Naive thymus-derived CD4-positive, alpha-beta T cell (primary cell): ENCODE measurements around the gene SMYD3. TPM values are rescaled to one million over a fixed set of nuclear protein-coding genes. Genes with fewer than 3 reads are reported as not detected.

Experiments
- ATAC-seq: fragments of 150-1000 bp; cut with Tn5 transposase; 2 replicates; pipeline ENCODE4 v1.10.0; 2021; ENCODE audit warnings: mild to moderate bottlenecking, moderate library complexity
- CTCF ChIA-PET: fragments of 350-600 bp; sonication (Branson Sonifier 250); formaldehyde crosslinking; loops from one replicate; lab custom pipeline; 2021; ENCODE audit warnings: antibody characterized with exemption; lab: Charles Lee
- POLR2A ChIA-PET: fragments of 350-600 bp; sonication (Branson Sonifier 250); formaldehyde crosslinking; loops from one replicate; lab custom pipeline; 2021; ENCODE audit warnings: antibody characterized with exemption, inconsistent platforms; lab: Charles Lee
- DNase-seq, 9 donors: peaks; one replicate each; pipeline versions ENCODE4 v3.0.0 to v3.0.0-alpha.2; 2020 to 2022; ENCODE audit warnings: mixed read lengths in 1 of 9
- H3K27ac ChIP-seq: one replicate; pipeline ENCODE4 v1.7.0; 2013; ENCODE audit warnings: mild to moderate bottlenecking, low read depth, low read length, moderate library complexity
- H3K27me3 ChIP-seq, 2 donors: one replicate each; pipeline ENCODE4 v1.7.0; 2013; ENCODE audit warnings: low read length in 2 of 2, mild to moderate bottlenecking in 2 of 2, moderate library complexity in 2 of 2; ENCODE audit not compliant: control insufficient read depth in 2 of 2, insufficient read depth in 2 of 2
- H3K36me3 ChIP-seq, 3 experiments: 1 replicate in 2 of 3; 2 replicates in 1 of 3; pipeline ENCODE4 v1.7.0; 2013; ENCODE audit warnings: low read length in 3 of 3, mild to moderate bottlenecking in 3 of 3, moderate library complexity in 1 of 3; ENCODE audit not compliant: insufficient read depth in 3 of 3, control insufficient read depth in 2 of 3
- H3K4me1 ChIP-seq, 2 donors: one replicate each; pipeline ENCODE4 v1.7.0; 2013; ENCODE audit warnings: low read length in 2 of 2, mild to moderate bottlenecking in 2 of 2, moderate library complexity in 1 of 2; ENCODE audit not compliant: control insufficient read depth in 2 of 2, insufficient read depth in 2 of 2
- H3K4me3 ChIP-seq: 2 replicates; pipeline ENCODE4 v1.7.0; 2013; ENCODE audit warnings: mild to moderate bottlenecking, low read length
- H3K9me3 ChIP-seq, 3 experiments: 1 replicate in 2 of 3; 2 replicates in 1 of 3; pipeline ENCODE4 v1.7.0; 2013; ENCODE audit warnings: low read length in 3 of 3; ENCODE audit not compliant: control insufficient read depth in 2 of 3
- H3K27ac Mint-ChIP-seq, 9 donors: one replicate each; pipeline ENCODE4 v1.8.0; 2020 to 2022; ENCODE audit warnings: mixed read lengths in 9 of 9, mild to moderate bottlenecking in 8 of 9, moderate library complexity in 5 of 9, inconsistent platforms in 2 of 9
- H3K27me3 Mint-ChIP-seq, 5 donors: one replicate each; pipeline ENCODE4 v1.8.0; 2021 to 2022; ENCODE audit warnings: mixed read lengths in 5 of 5, mild to moderate bottlenecking in 1 of 5
- H3K36me3 Mint-ChIP-seq, 5 donors: one replicate each; pipeline ENCODE4 v1.8.0; 2020 to 2022; ENCODE audit warnings: mixed read lengths in 5 of 5, mild to moderate bottlenecking in 3 of 5, inconsistent platforms in 1 of 5
- H3K4me1 Mint-ChIP-seq, 7 donors: one replicate each; pipeline ENCODE4 v1.8.0; 2020 to 2022; ENCODE audit warnings: mixed read lengths in 7 of 7, mild to moderate bottlenecking in 3 of 7, inconsistent platforms in 1 of 7
- H3K4me3 Mint-ChIP-seq, 10 donors: one replicate each; pipeline ENCODE4 v1.8.0; 2020 to 2022; ENCODE audit warnings: mild to moderate bottlenecking in 10 of 10, mixed read lengths in 10 of 10, moderate library complexity in 6 of 10, inconsistent platforms in 2 of 10
- H3K9me3 Mint-ChIP-seq, 11 donors: one replicate each; pipeline ENCODE4 v1.8.0; 2020 to 2022; ENCODE audit warnings: mixed read lengths in 11 of 11, mild to moderate bottlenecking in 4 of 11, inconsistent platforms in 1 of 11, moderate library complexity in 1 of 11
- intact Hi-C, 2 donors: fragments of 100-400 bp; cut with micrococcal nuclease; formaldehyde crosslinking; loops; one replicate each; pipeline ENCODE4 v1.15.1; 2023
- polyA plus RNA-seq, 2 donors: library from polyadenylated mRNA; unstranded; fragments of 300-500 nt; fragmentation: Illumina TruSeq; gene quantifications; one replicate each; pipeline ENCODE4 v1.2.3, GENCODE V29; 2021
- total RNA-seq, 6 experiments: library from RNA in 5 of 6; stranded (reverse) in 5 of 6; gene quantifications; 1 replicate in 5 of 6; 2 replicates in 1 of 6; pipeline ENCODE4 v1.2.3 and lab custom pipeline; 2021 to 2026

Gene SMYD3
- total and polyA plus RNA-seq, 7 experiments from 2014 or later: 19.5 to 28.6 (median 24.4) TPM

GRCh38 chr1:246158131-246158530 is 348.9 kb downstream of the SMYD3 start:
- H3K4me1 ChIP-seq: no peaks in the 10 kb centered on the region
- DNase-seq (no peak), ATAC-seq (no peak)
- Mint-ChIP-seq H3K36me3 (peaks cover 0 to 25% (median 0%) of the 10 kb centered on the region in 5 donors), H3K27ac (no peak overlapping the region), H3K4me3 (no peak overlapping the region), H3K27me3 (no peaks in the 10 kb centered on the region), H3K4me1 (peaks cover 0 to 8% (median 0%) of the 10 kb centered on the region in 7 donors), H3K9me3 (no peaks in the 10 kb centered on the region)
- no peak overlapping the region for H3K4me3 ChIP-seq
- intact Hi-C loops: no loop called here
- no peaks in the 10 kb centered on the region for H3K9me3 ChIP-seq
- H3K27ac ChIP-seq: no peak overlapping the region
- ChIA-PET CTCF (no interaction called here), POLR2A (no interaction called here)
- no peaks in the 10 kb centered on the region for H3K36me3 ChIP-seq
- no peaks in the 10 kb centered on the region for H3K27me3 ChIP-seq

DNA sequence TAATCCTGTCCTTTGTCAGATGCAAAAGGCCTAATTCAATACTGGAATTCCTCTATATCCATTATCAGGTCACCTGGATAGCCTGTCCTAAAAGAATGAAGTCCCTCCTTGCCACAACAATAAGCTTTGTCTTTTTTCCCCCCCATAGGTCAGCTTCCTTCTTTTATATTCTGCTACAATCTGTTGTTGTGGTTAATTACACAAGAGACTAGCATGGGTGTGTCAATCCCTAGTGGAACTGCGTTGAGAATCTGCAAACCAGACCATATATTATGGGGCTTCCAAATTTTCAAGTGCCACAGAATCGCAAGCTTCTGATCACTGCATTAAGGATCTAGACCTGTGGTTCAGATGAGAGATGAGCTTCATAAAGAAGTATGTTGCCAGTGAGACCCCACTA is 349.6 kb downstream of the SMYD3 start:
- intact Hi-C loops: no loop called here
- no peak for DNase-seq
- Histone ChIP-seq H3K4me1 (no peaks in the 10 kb centered on the region), H3K27ac (no peak overlapping the region), H3K36me3 (no peaks in the 10 kb centered on the region), H3K9me3 (no peaks in the 10 kb centered on the region), H3K27me3 (no peaks in the 10 kb centered on the region), H3K4me3 (no peak overlapping the region)
- CTCF ChIA-PET: no interaction called here
- peak; percentile 52 for ATAC-seq
- H3K4me3 Mint-ChIP-seq: no peak overlapping the region
- H3K27me3 Mint-ChIP-seq: no peaks in the 10 kb centered on the region
- no peaks in the 10 kb centered on the region for H3K9me3 Mint-ChIP-seq
- peaks cover 0 to 12% (median 0%) of the 10 kb centered on the region in 7 donors for H3K4me1 Mint-ChIP-seq
- no peak overlapping the region for H3K27ac Mint-ChIP-seq
- POLR2A ChIA-PET: no interaction called here
- H3K36me3 Mint-ChIP-seq: peaks cover 0 to 25% (median 0%) of the 10 kb centered on the region in 5 donors

GRCh38 chr1:246156847-246157246 is 350.2 kb downstream of the SMYD3 start:
- no peak overlapping the region for H3K4me3 ChIP-seq
- Mint-ChIP-seq H3K9me3 (no peaks in the 10 kb centered on the region), H3K4me1 (peaks cover 0 to 14% (median 0%) of the 10 kb centered on the region in 7 donors), H3K4me3 (no peak overlapping the region), H3K27me3 (no peaks in the 10 kb centered on the region), H3K36me3 (peaks cover 0 to 29% (median 5%) of the 10 kb centered on the region in 5 donors), H3K27ac (no peak overlapping the region)
- ChIA-PET CTCF (no interaction called here), POLR2A (no interaction called here)
- ATAC-seq (no peak), DNase-seq (no peak)
- no peaks in the 10 kb centered on the region for H3K36me3 ChIP-seq
- H3K27me3 ChIP-seq: no peaks in the 10 kb centered on the region
- H3K27ac ChIP-seq: no peak overlapping the region
- intact Hi-C loops: no loop called here
- H3K9me3 ChIP-seq: no peaks in the 10 kb centered on the region
- no peaks in the 10 kb centered on the region for H3K4me1 ChIP-seq

- no peak overlapping the region for H3K27ac Mint-ChIP-seq
- Histone ChIP-seq H3K27ac (no peak overlapping the region), H3K36me3 (no peaks in the 10 kb centered on the region), H3K9me3 (no peaks in the 10 kb centered on the region), H3K4me3 (no peak overlapping the region), H3K4me1 (no peaks in the 10 kb centered on the region), H3K27me3 (no peaks in the 10 kb centered on the region)
- no peaks in the 10 kb centered on the region for H3K27me3 Mint-ChIP-seq
- peaks cover 0 to 14% (median 0%) of the 10 kb centered on the region in 7 donors for H3K4me1 Mint-ChIP-seq
- intact Hi-C loops: no loop called here
- POLR2A ChIA-PET: interaction anchor here (0.6 to 0.7 kb wide), 2 partner anchors 341 to 1180 kb away, joined by 3 to 4 read pairs; no protein-coding TSS in a partner anchor
- H3K9me3 Mint-ChIP-seq: no peaks in the 10 kb centered on the region
- H3K36me3 Mint-ChIP-seq: peaks cover 0 to 28% (median 10%) of the 10 kb centered on the region in 5 donors
- H3K4me3 Mint-ChIP-seq: no peak overlapping the region
- no peak for ATAC-seq
- CTCF ChIA-PET: no interaction called here
- no peak for DNase-seq
Measured at GRCh38 chr1:246155923-246156322, 351.2 kb downstream of the SMYD3 start.

DNA sequence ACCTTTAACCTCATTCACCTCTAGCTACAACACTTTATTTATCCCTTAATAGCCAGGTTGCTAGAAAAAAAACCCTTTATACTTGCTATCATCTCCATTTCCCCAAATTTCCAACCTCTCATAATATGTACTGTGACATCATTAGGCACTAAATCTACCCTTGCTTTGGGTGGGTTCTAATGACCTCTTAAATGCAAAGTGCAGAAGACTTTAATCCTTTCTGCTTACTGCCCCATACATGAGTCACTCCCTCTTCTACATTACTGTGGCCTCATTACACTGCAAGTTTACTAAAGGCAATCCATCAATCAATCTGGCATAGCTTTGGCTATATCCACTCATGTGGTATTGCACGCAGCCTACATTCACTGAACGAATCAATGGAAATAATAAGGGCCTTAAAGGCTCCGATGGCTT is 353.3 kb downstream of the SMYD3 start:
- no peaks in the 10 kb centered on the region for H3K9me3 Mint-ChIP-seq
- no peak overlapping the region for H3K4me3 Mint-ChIP-seq
- peaks cover 0 to 10% (median 0%) of the 10 kb centered on the region in 7 donors for H3K4me1 Mint-ChIP-seq
- ATAC-seq (no peak), DNase-seq (no peak)
- Histone ChIP-seq H3K9me3 (no peaks in the 10 kb centered on the region), H3K4me3 (no peak overlapping the region), H3K36me3 (no peaks in the 10 kb centered on the region), H3K27ac (no peak overlapping the region), H3K27me3 (no peaks in the 10 kb centered on the region), H3K4me1 (no peaks in the 10 kb centered on the region)
- H3K27me3 Mint-ChIP-seq: no peaks in the 10 kb centered on the region
- ChIA-PET POLR2A (no interaction called here), CTCF (no interaction called here)
- intact Hi-C loops: no loop called here
- peaks cover 0 to 32% (median 20%) of the 10 kb centered on the region in 5 donors for H3K36me3 Mint-ChIP-seq
- H3K27ac Mint-ChIP-seq: no peak overlapping the region

DNA sequence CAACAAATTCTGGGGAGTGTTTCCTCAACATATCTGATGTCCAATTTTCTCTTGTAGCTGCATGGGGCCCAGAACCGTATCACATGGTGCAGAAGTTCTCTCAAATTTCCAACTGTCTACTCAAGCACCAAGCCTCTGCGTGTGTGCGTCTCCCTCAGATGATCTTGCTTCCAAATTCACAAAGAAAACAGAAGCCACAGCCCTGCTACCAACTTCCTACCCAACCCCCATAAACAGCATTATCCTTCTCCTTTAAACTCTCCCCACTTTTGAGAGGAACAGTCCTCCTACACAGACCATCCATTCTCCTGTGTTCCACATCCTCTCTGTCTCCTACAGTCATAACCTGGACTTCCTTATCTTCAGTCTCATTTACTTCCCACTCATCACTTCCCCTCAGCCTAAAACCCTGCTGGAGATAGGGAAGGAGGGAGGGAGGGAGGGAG is 354.1 kb downstream of the SMYD3 start:
- Histone ChIP-seq H3K9me3 (no peaks in the 10 kb centered on the region), H3K4me3 (no peak overlapping the region), H3K36me3 (no peaks in the 10 kb centered on the region), H3K27ac (no peak overlapping the region), H3K27me3 (no peaks in the 10 kb centered on the region), H3K4me1 (no peaks in the 10 kb centered on the region)
- Mint-ChIP-seq H3K4me3 (no peak overlapping the region), H3K36me3 (peaks cover 0 to 36% (median 20%) of the 10 kb centered on the region in 5 donors), H3K4me1 (peaks cover 0 to 9% (median 0%) of the 10 kb centered on the region in 7 donors), H3K27ac (peak overlapping the region in 1 of 9 donors; percentile 18), H3K27me3 (no peaks in the 10 kb centered on the region), H3K9me3 (peaks cover 0 to 3% (median 0%) of the 10 kb centered on the region in 11 donors)
- intact Hi-C loops: no loop called here
- POLR2A ChIA-PET: no interaction called here
- CTCF ChIA-PET: no interaction called here
- ATAC-seq (no peak), DNase-seq (no peak)

DNA sequence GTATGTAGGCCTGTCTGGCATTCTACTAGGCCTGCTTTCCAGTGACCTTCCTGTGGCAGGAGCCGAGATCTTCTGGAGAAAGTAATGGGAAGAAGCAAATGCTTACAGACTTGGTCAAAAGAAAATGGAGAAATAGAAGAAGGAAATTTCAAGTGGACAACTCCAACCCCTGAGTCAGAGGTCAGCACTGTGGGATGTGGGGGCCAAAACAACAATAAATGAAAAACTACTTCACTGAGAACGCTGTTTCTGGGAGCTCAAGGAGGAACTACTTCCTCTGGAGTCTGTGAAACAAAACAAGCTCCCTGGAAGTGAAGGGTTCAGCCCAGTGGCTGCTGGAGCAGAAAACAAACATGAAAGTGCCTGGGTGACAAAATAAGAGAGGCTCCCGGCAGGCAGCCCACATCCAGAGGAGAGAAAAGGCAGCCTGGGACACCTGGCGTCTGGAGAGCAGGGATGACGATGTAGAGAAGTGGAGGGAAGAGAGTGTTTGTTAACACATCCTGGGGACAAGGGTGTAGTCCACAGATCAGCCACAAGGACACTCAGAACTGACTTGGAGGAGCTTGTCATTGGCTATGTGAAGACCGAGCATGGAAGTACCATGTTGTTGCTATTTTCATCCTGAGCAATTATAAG is 355.2 kb downstream of the SMYD3 start:
- H3K27ac ChIP-seq: no peak overlapping the region
- Mint-ChIP-seq H3K27me3 (no peaks in the 10 kb centered on the region), H3K4me1 (peaks cover 0 to 9% (median 0%) of the 10 kb centered on the region in 7 donors), H3K9me3 (peaks cover 0 to 3% (median 0%) of the 10 kb centered on the region in 11 donors), H3K4me3 (no peak overlapping the region), H3K36me3 (peaks cover 0 to 38% (median 20%) of the 10 kb centered on the region in 5 donors), H3K27ac (no peak overlapping the region)
- DNase-seq: no peak
- ChIA-PET POLR2A (no interaction called here), CTCF (no interaction called here)
- H3K9me3 ChIP-seq: no peaks in the 10 kb centered on the region
- no peaks in the 10 kb centered on the region for H3K27me3 ChIP-seq
- H3K4me3 ChIP-seq: no peak overlapping the region
- ATAC-seq: no peak
- no peaks in the 10 kb centered on the region for H3K36me3 ChIP-seq
- intact Hi-C loops: no loop called here
- H3K4me1 ChIP-seq: no peaks in the 10 kb centered on the region
